Stomach (tissue), 4 donors: Measurements from ENCODE around the gene APOH.

Source experiments
- EP300 ChIP-seq: sonication (generic); formaldehyde crosslinking; IDR thresholded peaks from one replicate; pipeline ENCODE4 v1.6.1; 2017; ENCODE audit warnings: antibody characterized with exemption
- POLR2A ChIP-seq, 4 donors: fragments of 450-650 bp; IDR thresholded peaks; one replicate each; pipeline ENCODE4 v1.6.1; 2016; ENCODE audit warnings: antibody characterized with exemption in 4 of 4, control low read depth in 2 of 4, mild to moderate bottlenecking in 1 of 4, moderate library complexity in 1 of 4
- TF ChIP-seq, protein P1 (sequence below), 7 experiments: fragments of 450-650 bp in 4 of 7; fragments of 200-600 bp in 3 of 7; sonication (generic) in 3 of 7; IDR thresholded peaks; one replicate each; pipeline ENCODE4 v1.5.1; 2016 to 2019; ENCODE audit warnings: antibody characterized with exemption in 7 of 7, control low read depth in 2 of 7, mild to moderate bottlenecking in 1 of 7

GRCh38 chr17:66276328-66276937 lies 47.2 kb upstream of the APOH start:
- TF ChIP-seq, protein P1, sequence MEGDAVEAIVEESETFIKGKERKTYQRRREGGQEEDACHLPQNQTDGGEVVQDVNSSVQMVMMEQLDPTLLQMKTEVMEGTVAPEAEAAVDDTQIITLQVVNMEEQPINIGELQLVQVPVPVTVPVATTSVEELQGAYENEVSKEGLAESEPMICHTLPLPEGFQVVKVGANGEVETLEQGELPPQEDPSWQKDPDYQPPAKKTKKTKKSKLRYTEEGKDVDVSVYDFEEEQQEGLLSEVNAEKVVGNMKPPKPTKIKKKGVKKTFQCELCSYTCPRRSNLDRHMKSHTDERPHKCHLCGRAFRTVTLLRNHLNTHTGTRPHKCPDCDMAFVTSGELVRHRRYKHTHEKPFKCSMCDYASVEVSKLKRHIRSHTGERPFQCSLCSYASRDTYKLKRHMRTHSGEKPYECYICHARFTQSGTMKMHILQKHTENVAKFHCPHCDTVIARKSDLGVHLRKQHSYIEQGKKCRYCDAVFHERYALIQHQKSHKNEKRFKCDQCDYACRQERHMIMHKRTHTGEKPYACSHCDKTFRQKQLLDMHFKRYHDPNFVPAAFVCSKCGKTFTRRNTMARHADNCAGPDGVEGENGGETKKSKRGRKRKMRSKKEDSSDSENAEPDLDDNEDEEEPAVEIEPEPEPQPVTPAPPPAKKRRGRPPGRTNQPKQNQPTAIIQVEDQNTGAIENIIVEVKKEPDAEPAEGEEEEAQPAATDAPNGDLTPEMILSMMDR (IDR thresholded peaks at IDR 0.05): no peak
- TF ChIP-seq EP300 (no peak), POLR2A (IDR thresholded peaks at IDR 0.05) (no peak)
